ENCODE measurements around the gene TMEM89. TPM values are rescaled to one million over a fixed set of nuclear protein-coding genes. Genes with fewer than 3 reads are reported as not detected.

TMEM89 gene
- total RNA-seq, 1 donor from 2014 or later, result not detected

GRCh38 chr3:48591436-48591835, 30.1 kb downstream of the TMEM89 start:
- no peak for DNase-seq (ENCODE audit: low spot score)

GRCh38 chr3:48588230-48588629, 33.3 kb downstream of the TMEM89 start:
- DNase-seq (ENCODE audit: low spot score), result no peak

GRCh38 chr3:48587686-48588085, 33.9 kb downstream of the TMEM89 start:
- DNase-seq (ENCODE audit: low spot score), result no peak

GRCh38 chr3:48585411-48585810, 36.2 kb downstream of the TMEM89 start:
- DNase-seq (ENCODE audit: low spot score), result no peak

GRCh38 chr3:48584836-48585235, 36.7 kb downstream of the TMEM89 start:
- no peak for DNase-seq (ENCODE audit: low spot score)

- no peak for DNase-seq (ENCODE audit: low spot score)
Observed at GRCh38 chr3:48581621-48582481, 39.7 kb downstream of the TMEM89 start.

GRCh38 chr3:48576647-48577046, 44.9 kb downstream of the TMEM89 start:
- no peak for DNase-seq (ENCODE audit: low spot score)

GRCh38 chr3:48575366-48575765, 46.2 kb downstream of the TMEM89 start:
- DNase-seq (ENCODE audit: low spot score), result no peak

GRCh38 chr3:48573973-48574585, 47.5 kb downstream of the TMEM89 start:
- no peak for DNase-seq (ENCODE audit: low spot score)

GRCh38 chr3:48572517-48572916, 49.1 kb downstream of the TMEM89 start:
- no peak for DNase-seq (ENCODE audit: low spot score)

GRCh38 chr3:48571938-48572337, 49.6 kb downstream of the TMEM89 start:
- DNase-seq (ENCODE audit: low spot score), result no peak

Other genes starting within 250 kb of the TMEM89 start
- 6.0 TPM for gene FBXW12, start 249.6 kb downstream of the TMEM89 start, total RNA-seq (ENCODE audit: insufficient read depth, low replicate concordance)
- 68.6 TPM for gene PLXNB1, start 191.7 kb downstream of the TMEM89 start, total RNA-seq (ENCODE audit: insufficient read depth, low replicate concordance)
- gene CCDC51, start 181.7 kb downstream of the TMEM89 start, total RNA-seq (ENCODE audit: insufficient read depth, low replicate concordance), result 4.8 TPM
- 135 TPM for gene TMA7, start 181.5 kb downstream of the TMEM89 start, total RNA-seq (ENCODE audit: insufficient read depth, low replicate concordance)
- gene ATRIP, start 175.0 kb downstream of the TMEM89 start, total RNA-seq (ENCODE audit: insufficient read depth, low replicate concordance), result 9.4 TPM
- gene SHISA5, start 117.6 kb downstream of the TMEM89 start, total RNA-seq (ENCODE audit: insufficient read depth, low replicate concordance), result 59.2 TPM
- 13.2 TPM for gene PFKFB4, start 65.0 kb downstream of the TMEM89 start, total RNA-seq (ENCODE audit: insufficient read depth, low replicate concordance)
- gene UCN2, start 58.0 kb downstream of the TMEM89 start, total RNA-seq (ENCODE audit: insufficient read depth, low replicate concordance), result 1.9 TPM
- gene COL7A1, start 26.4 kb downstream of the TMEM89 start, total RNA-seq (ENCODE audit: insufficient read depth, low replicate concordance), result 65.0 TPM
- 97.5 TPM for gene UQCRC1, start 12.1 kb downstream of the TMEM89 start, total RNA-seq (ENCODE audit: insufficient read depth, low replicate concordance)
- 4.8 TPM for gene SLC26A6, start 13.7 kb upstream of the TMEM89 start, total RNA-seq (ENCODE audit: insufficient read depth, low replicate concordance)
- 3.4 TPM for gene CELSR3, start 41.1 kb upstream of the TMEM89 start, total RNA-seq (ENCODE audit: insufficient read depth, low replicate concordance)
- gene NCKIPSD, start 64.1 kb upstream of the TMEM89 start, total RNA-seq (ENCODE audit: insufficient read depth, low replicate concordance), result 7.9 TPM
- gene IP6K2, start 95.5 kb upstream of the TMEM89 start, total RNA-seq (ENCODE audit: insufficient read depth, low replicate concordance), result 46.5 TPM
- gene PRKAR2A, start 226.1 kb upstream of the TMEM89 start, total RNA-seq (ENCODE audit: insufficient read depth, low replicate concordance), result 24.3 TPM

Measured in umbilical cord (tissue), 2 donors.